ENCODE data around the gene ATOH8.

The ATOH8 gene

DNA sequence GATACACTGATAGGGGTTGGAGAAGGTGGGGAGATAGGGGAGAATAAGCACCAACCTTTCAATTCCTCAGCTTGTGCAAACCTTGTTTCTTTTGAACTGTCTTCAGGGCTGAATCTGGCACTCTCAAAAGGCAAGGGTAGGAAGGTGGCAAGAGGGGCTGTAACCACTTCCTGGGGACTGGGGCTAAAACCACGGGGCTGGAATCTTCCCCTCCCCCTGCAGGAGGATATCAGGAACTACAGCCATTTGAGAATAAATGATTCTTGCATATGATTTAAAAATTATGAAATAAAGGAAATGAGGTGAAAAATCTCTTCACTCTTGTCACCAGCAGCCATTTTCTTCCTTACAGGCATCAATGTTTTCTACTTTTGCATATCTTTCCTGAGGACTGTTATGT is 50.8 kb downstream of the ATOH8 start:
- H3K36me3 ChIP-seq (ENCODE audit: insufficient read depth, low read length): no peaks in the 10 kb centered on the region
- no peaks in the 10 kb centered on the region for H3K27me3 ChIP-seq (ENCODE audit: control insufficient read depth, insufficient read depth, low read length)
- no peak overlapping the region for H3K4me3 ChIP-seq (ENCODE audit: low read length)
- H3K4me2 ChIP-seq (ENCODE audit: low read length): no peak overlapping the region
- H3K9me3 ChIP-seq (replicated peaks; ENCODE audit: low read length): no peaks in the 10 kb centered on the region
- H3K9ac ChIP-seq (ENCODE audit: low read depth, low read length): no peak overlapping the region
- H3K4me1 ChIP-seq (ENCODE audit: control insufficient read depth, insufficient read depth, low read length): peaks cover 5% of the 10 kb centered on the region

DNA sequence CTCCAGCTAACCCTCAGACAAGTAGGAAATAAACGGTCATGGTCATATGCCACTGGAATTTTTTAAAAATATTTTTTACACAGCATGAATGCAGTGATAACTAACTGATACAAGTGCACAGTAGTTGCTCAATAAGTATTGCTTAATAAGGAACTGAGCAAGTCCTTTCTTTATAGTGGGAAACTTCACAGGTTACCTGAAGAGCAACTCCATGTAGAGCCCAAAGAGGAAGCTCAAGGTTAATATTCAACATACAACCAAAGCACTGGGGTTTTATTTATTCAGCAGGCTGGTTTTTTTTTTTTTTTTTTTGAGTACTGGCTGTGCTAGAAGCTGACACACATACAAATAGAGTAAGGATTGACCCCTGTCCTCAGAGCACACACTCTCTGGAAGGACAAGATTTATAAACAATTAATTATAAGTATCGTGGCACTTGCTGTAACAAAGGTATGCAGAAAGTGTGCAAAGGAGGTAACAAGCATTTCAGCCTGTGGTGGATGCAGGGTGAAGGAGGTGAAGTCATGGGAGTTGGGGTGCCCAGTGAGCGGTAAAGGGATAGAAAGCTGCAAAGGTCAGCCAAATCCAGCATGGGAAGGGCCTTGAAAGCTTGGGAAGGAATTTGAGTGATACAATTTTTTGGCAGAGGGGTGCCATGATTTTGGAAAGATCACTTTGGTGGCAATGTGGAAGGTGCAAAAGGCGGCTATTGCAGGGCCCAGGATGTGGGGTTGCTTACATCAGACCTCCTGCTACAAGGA is 52.7 kb downstream of the ATOH8 start:
- Histone ChIP-seq H3K9me3 (replicated peaks; ENCODE audit: low read length) (no peaks in the 10 kb centered on the region), H3K4me2 (ENCODE audit: low read length) (no peak overlapping the region), H3K9ac (ENCODE audit: low read depth, low read length) (no peak overlapping the region), H3K27me3 (ENCODE audit: control insufficient read depth, insufficient read depth, low read length) (no peaks in the 10 kb centered on the region), H3K36me3 (ENCODE audit: insufficient read depth, low read length) (no peaks in the 10 kb centered on the region), H3K4me1 (ENCODE audit: control insufficient read depth, insufficient read depth, low read length) (peaks cover 16% of the 10 kb centered on the region), H3K4me3 (ENCODE audit: low read length) (no peak overlapping the region)

DNA sequence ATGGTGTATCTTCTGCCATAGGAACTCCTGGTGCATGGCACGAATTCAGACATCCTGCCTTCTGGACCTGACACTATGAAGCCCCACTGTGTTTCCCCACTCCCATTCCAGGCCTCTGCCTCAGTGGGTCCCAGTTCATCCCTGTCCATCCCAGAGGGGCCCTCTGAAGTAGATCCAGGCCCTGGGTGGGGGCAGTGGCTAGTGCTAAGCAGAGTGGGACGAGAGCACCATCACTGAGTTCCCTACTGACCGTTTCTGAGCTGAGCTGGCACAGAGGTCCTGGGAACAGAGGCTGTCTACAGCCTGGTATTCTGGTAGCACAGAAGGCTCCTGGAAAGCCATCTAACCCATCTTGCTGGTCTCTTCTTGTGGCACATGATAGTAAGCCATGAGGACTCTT is 54.0 kb downstream of the ATOH8 start:
- no peak overlapping the region for H3K9ac ChIP-seq (ENCODE audit: low read depth, low read length)

DNA sequence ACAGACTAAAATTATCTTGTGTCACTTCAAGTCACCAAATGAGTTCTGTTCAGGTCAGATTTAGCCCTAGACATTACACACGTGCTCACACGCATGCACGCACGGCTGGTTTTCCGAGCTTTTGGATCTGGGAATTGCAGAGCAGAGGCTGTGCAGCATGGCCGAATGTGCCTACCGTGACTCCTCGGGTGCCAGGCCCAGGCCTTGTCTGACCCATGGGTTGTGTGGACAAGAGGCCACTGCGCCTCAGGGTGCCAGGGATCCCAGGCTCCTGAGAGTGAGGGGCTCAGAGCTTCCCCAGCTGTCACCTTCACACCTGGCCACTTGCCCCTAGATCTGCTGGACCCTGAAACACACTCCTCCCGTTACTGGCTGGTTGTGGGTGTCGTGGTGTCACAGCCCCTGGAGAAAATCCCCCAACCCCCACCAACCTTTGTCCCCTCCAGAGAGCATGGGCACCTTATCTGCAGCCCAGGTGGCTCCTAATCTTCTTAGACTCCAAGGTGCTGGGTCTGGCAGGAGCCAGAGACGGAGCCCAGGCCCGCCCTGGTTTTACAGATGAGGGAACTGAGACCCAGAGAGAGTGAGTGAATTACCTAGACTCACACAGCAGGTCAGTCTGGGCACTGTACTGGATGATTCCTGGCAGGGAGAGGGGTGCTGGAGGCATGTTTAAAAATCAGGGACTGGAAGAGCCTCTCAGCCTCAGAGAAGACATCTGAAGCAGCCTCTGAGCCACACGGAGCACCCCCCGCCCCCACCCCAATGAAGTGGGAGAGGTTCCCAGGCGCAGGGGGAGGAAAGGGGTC is 56.8 kb downstream of the ATOH8 start:
- no peaks in the 10 kb centered on the region for H3K9me3 ChIP-seq (replicated peaks; ENCODE audit: low read length)
- no peaks in the 10 kb centered on the region for H3K36me3 ChIP-seq (ENCODE audit: insufficient read depth, low read length)
- H3K9ac ChIP-seq (ENCODE audit: low read depth, low read length): peak overlapping the region; percentile 39
- H3K4me1 ChIP-seq (ENCODE audit: control insufficient read depth, insufficient read depth, low read length): peaks cover 27% of the 10 kb centered on the region
- H3K4me2 ChIP-seq (ENCODE audit: low read length): no peak overlapping the region
- no peaks in the 10 kb centered on the region for H3K27me3 ChIP-seq (ENCODE audit: control insufficient read depth, insufficient read depth, low read length)
- no peak overlapping the region for H3K4me3 ChIP-seq (ENCODE audit: low read length)

More for the DNA sequence above, 54.0 kb downstream of the ATOH8 start:
- no peaks in the 10 kb centered on the region for H3K27me3 ChIP-seq (ENCODE audit: control insufficient read depth, insufficient read depth, low read length)
- H3K4me2 ChIP-seq (ENCODE audit: low read length): no peak overlapping the region
- H3K4me3 ChIP-seq (ENCODE audit: low read length): no peak overlapping the region
- H3K9me3 ChIP-seq (replicated peaks; ENCODE audit: low read length): no peaks in the 10 kb centered on the region
- no peaks in the 10 kb centered on the region for H3K36me3 ChIP-seq (ENCODE audit: insufficient read depth, low read length)
- peaks cover 23% of the 10 kb centered on the region for H3K4me1 ChIP-seq (ENCODE audit: control insufficient read depth, insufficient read depth, low read length)

DNA sequence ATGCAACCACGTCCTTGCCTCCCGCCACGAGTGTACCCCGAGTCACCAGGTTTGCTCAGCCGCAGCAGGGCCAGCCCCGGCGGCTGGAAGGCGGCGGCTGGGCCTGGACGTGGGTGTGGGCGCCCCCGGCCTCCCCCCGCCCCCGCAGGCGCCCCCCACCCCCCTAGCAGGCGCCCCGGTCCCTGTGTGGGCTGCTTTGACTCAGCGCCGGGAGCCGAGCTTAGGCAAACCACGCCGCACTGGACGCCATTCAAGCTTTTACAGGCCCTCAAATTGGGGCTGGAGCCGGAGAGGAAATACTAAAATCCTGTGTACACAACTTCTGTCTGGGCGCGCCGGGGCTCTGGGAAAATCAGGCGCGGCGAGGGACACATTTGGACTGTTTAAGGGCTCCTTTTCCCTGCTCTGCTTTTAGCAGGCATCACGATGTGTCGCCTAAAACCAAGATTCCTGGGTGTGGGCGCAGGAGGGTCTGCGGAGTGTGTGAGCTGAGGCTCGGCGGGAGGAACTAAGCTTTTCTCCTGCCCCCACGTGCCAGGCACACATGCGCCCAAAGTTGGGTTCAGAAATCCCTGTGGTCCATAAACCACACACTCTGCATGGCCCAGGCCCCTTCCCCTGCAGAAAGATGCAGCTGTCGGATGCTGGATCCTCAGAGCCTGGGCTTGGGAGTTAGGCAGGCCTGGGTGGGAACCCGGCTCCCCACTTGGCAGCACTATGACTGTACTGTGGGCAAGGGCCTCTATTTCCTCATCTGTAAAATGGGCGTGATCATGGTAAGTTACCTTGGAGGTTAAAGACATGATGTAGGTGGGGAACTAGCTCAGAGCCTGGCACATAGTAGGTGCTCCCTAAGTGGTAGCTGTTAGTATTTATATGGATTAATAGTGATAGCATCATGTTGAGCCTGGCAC is 57.6 kb downstream of the ATOH8 start:
- H3K9me3 ChIP-seq (replicated peaks; ENCODE audit: low read length): no peaks in the 10 kb centered on the region
- peak overlapping the region; percentile 71 for H3K4me2 ChIP-seq (ENCODE audit: low read length)
- peak overlapping the region; percentile 28 for H3K4me3 ChIP-seq (ENCODE audit: low read length)
- peaks cover 27% of the 10 kb centered on the region for H3K4me1 ChIP-seq (ENCODE audit: control insufficient read depth, insufficient read depth, low read length)
- H3K36me3 ChIP-seq (ENCODE audit: insufficient read depth, low read length): no peaks in the 10 kb centered on the region
- no peaks in the 10 kb centered on the region for H3K27me3 ChIP-seq (ENCODE audit: control insufficient read depth, insufficient read depth, low read length)
- peak overlapping the region; percentile 79 for H3K9ac ChIP-seq (ENCODE audit: low read depth, low read length)

DNA sequence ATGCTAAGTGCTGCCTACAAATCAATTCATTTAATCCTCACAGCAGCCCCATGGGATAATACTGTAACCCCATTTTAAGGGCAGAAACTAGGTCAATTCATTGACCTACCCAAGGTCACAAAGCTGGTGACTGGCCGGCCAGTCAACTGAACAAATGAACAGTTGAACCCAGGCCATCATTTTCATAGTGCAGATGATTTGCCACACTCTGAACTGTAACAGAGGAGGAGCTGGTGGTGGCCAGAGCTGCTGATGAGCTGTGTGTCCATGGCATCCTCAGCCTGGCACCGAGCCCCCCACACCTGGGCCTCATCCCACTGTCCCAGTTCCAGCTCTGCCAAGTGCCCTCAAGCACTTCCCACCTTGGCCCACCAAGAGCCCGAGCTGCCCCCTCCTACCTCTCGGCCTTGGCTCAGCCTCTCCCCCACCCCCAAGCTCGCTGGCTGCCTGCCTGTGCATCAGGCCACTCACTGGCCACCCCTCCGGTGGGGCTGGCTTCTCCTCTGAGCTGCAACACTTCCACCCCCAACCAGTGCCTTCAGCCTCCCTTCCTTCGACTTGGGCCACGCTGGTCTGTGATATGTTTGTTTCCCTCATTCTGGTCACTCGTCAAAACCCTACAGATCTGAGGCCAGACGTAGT is 58.4 kb downstream of the ATOH8 start:
- H3K27me3 ChIP-seq (ENCODE audit: control insufficient read depth, insufficient read depth, low read length): no peaks in the 10 kb centered on the region
- peaks cover 27% of the 10 kb centered on the region for H3K4me1 ChIP-seq (ENCODE audit: control insufficient read depth, insufficient read depth, low read length)
- H3K9ac ChIP-seq (ENCODE audit: low read depth, low read length): no peak overlapping the region
- H3K4me3 ChIP-seq (ENCODE audit: low read length): no peak overlapping the region
- no peak overlapping the region for H3K4me2 ChIP-seq (ENCODE audit: low read length)
- H3K9me3 ChIP-seq (replicated peaks; ENCODE audit: low read length): no peaks in the 10 kb centered on the region
- no peaks in the 10 kb centered on the region for H3K36me3 ChIP-seq (ENCODE audit: insufficient read depth, low read length)

DNA sequence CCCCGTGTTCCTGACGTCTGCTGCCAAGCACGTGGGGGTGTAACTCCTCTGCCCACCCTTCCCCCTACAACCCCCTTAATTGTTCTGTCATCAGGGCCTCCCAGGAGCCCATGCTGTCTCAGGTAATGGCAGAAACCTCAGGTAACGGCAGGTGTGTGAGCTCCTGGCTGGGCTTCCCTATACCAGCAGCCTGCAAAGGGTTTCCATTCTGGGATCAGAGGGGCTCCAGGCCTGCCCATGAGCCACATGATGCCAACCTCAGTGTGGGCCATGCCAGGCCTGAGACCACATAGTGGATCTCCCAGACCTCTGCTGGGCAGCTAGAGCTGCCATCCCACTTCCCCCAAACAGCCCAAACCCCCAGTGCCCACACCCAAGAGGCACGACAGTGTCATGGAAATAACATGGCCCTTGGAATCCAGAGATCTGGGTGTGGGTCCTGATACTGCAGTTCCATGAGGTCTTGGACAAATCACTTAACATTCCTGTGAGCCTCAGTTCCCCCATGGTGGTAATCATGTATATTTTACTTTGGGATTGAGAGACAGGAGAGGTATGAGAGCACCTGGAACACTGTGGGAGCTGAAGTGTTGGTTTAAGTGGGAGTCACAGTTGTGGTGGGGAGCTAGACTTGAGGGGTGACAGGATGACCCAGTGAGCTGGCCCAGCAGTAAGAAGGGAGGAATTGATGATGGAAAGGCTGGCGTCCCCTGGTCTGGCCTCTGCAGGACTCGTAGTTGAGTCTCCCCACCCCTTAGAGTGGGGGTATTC is 59.6 kb downstream of the ATOH8 start:
- Histone ChIP-seq H3K9ac (ENCODE audit: low read depth, low read length) (no peak overlapping the region), H3K4me3 (ENCODE audit: low read length) (no peak overlapping the region), H3K4me1 (ENCODE audit: control insufficient read depth, insufficient read depth, low read length) (peaks cover 27% of the 10 kb centered on the region), H3K27me3 (ENCODE audit: control insufficient read depth, insufficient read depth, low read length) (no peaks in the 10 kb centered on the region), H3K4me2 (ENCODE audit: low read length) (no peak overlapping the region), H3K36me3 (ENCODE audit: insufficient read depth, low read length) (no peaks in the 10 kb centered on the region), H3K9me3 (replicated peaks; ENCODE audit: low read length) (no peaks in the 10 kb centered on the region)

DNA sequence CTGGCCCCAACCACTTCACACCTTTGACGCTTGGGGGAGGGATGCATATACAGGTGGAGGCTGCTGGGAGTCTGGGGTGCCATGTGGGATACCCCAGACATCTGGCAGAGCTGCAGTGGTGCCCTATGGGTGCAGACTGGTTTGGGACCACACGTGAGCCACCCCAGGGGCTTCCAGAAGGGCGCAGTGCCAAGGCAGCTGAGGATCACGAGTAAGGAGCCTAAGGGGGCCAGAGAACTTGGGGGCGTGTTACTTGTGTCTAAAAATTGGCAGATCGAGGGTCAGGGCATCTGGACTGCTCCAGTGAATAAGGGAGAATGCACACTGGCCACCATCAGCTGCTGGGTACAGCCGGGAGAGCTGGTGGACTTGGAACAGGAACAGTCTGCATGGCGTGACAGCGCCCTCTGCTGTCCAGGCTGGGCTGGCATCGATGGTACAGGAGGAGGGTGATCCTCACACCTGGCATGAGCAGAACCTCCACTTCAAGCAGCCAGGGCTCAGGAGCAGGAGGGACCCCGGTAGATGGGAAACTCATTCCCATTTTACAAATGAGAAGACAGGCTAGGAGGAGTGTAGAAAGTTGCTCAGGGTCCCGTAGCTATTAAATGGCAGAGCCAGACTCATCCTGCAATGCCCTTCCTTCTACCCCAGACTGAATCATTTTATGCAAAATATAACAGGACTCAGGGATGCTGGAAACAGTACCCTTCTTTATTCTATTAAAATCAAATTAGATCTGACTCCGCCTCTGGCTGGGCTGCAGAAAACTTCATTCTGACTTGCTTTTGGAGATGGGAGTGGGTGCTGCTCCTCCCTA is 60.4 kb downstream of the ATOH8 start:
- H3K27me3 ChIP-seq (ENCODE audit: control insufficient read depth, insufficient read depth, low read length): no peaks in the 10 kb centered on the region
- H3K4me3 ChIP-seq (ENCODE audit: low read length): no peak overlapping the region
- H3K9ac ChIP-seq (ENCODE audit: low read depth, low read length): no peak overlapping the region
- H3K4me1 ChIP-seq (ENCODE audit: control insufficient read depth, insufficient read depth, low read length): peaks cover 27% of the 10 kb centered on the region
- no peaks in the 10 kb centered on the region for H3K36me3 ChIP-seq (ENCODE audit: insufficient read depth, low read length)
- no peak overlapping the region for H3K4me2 ChIP-seq (ENCODE audit: low read length)
- no peaks in the 10 kb centered on the region for H3K9me3 ChIP-seq (replicated peaks; ENCODE audit: low read length)

DNA sequence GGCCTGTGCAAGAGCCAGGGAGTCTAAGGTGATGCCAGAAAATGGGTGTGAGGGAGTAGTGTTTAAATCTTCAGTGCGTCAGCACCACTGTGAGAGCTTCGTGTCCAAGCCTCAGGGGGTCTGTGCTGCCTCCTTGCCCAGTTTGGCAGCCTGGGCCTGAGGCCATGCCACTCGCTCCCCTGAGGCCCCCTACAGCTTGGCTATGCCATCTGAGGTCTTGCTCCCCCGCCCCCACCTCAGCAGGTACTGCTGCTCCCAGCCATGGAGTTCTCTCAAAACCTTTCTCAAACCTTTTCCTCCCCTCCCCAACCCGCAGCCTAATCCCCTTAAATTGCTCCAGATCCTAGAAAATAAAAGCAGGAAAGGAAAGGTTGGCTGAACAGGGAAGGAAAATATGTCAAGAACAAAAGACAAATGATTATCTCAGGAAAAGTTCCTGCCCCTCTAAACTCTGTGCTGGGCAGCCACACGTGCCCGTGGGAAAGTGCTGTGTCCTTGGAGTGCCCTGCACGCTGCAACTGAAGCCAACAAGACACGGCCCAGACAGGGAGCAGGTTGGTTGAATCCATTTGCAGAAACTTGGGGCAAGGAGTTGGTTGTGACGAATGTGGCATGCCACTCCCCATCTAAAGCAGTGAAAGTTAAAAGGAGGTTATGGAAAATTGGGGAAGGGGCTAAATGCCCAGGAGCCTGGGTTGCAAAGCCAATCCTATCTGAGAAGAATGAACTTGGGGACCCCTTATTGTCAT is 61.2 kb downstream of the ATOH8 start:
- H3K36me3 ChIP-seq (ENCODE audit: insufficient read depth, low read length): no peaks in the 10 kb centered on the region
- no peak overlapping the region for H3K4me3 ChIP-seq (ENCODE audit: low read length)
- peaks cover 27% of the 10 kb centered on the region for H3K4me1 ChIP-seq (ENCODE audit: control insufficient read depth, insufficient read depth, low read length)
- no peak overlapping the region for H3K4me2 ChIP-seq (ENCODE audit: low read length)
- no peak overlapping the region for H3K9ac ChIP-seq (ENCODE audit: low read depth, low read length)
- no peaks in the 10 kb centered on the region for H3K9me3 ChIP-seq (replicated peaks; ENCODE audit: low read length)
- peaks cover 4% of the 10 kb centered on the region for H3K27me3 ChIP-seq (ENCODE audit: control insufficient read depth, insufficient read depth, low read length)
